Bronchial epithelial cell (primary cell): ENCODE results near the gene TUBGCP3. TPM values are rescaled to one million over a fixed set of nuclear protein-coding genes. Genes with fewer than 3 reads are reported as not detected.
"Not testable (repeated sequence)": the region's sequence is repeated elsewhere in the genome, so short reads cannot be mapped to it uniquely, and the experiment has no call there.

Source experiments
- DNase-seq: peaks from one replicate; pipeline ENCODE4 v3.0.0-alpha.2; 2010; ENCODE audit warnings: low read depth
- FAIRE-seq: peaks from 2 replicates; lab custom pipeline; 2011; peaks lifted over from hg19 to GRCh38; lab: Jason Lieb, UNC
- H3K27me3 ChIP-seq: 2 replicates; pipeline ENCODE4 v1.5.1; 2011; ENCODE audit warnings: low read length; ENCODE audit not compliant: control insufficient read depth, insufficient read depth
- H3K36me3 ChIP-seq: 2 replicates; pipeline ENCODE4 v1.5.1; 2011; ENCODE audit warnings: low read length; ENCODE audit not compliant: control insufficient read depth, insufficient read depth
- H3K4me3 ChIP-seq: 2 replicates; pipeline ENCODE4 v1.5.1; 2011; ENCODE audit warnings: mild to moderate bottlenecking, low read depth, low read length, control low read depth
- total RNA-seq: library from RNA; depleted of rRNA; stranded (reverse); fragments of >200 nt; gene quantifications from 2 replicates; pipeline ENCODE4 v1.2.1, GENCODE V29; 2014
- TF ChIP-seq, protein P1 (sequence below): IDR thresholded peaks from 2 replicates; pipeline ENCODE4 v1.5.1; 2011; ENCODE audit warnings: mild to moderate bottlenecking, moderate library complexity, low read length, control low read depth, inconsistent platforms; ENCODE audit not compliant: insufficient read depth, severe bottlenecking

TUBGCP3 gene
- total RNA-seq, 1 donor from 2014 or later: 17.6 TPM

DNA sequence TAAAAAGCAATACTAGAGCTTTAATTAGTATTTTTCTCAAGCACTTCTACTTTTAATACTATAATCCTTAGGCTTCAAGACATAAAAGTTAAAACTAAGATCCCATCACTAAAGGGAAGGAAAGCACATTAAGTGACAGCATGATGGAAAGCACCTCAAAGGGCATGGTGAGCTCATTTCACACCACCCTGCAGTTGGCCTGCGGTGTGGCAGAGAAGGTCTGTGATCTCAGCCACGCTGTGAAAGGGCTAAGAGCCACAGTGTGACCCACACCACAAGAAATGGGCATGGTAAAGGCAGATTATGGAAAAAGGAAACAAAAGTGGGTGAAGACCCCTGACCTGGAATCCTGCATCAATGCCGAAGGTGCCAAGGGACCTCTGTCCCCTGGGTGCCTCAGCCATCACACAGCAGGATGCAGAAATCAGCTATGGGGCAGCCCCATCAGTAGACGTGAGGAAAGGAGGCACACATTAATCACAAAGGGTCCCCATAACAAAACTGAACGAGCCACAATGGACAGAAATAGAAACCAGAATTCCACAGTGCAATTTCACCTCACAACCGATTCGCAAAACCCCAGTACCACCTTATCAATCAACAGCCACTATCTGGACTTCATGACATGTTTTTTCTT lies 33.6 kb downstream of the TUBGCP3 start:
- TF ChIP-seq, protein P1, sequence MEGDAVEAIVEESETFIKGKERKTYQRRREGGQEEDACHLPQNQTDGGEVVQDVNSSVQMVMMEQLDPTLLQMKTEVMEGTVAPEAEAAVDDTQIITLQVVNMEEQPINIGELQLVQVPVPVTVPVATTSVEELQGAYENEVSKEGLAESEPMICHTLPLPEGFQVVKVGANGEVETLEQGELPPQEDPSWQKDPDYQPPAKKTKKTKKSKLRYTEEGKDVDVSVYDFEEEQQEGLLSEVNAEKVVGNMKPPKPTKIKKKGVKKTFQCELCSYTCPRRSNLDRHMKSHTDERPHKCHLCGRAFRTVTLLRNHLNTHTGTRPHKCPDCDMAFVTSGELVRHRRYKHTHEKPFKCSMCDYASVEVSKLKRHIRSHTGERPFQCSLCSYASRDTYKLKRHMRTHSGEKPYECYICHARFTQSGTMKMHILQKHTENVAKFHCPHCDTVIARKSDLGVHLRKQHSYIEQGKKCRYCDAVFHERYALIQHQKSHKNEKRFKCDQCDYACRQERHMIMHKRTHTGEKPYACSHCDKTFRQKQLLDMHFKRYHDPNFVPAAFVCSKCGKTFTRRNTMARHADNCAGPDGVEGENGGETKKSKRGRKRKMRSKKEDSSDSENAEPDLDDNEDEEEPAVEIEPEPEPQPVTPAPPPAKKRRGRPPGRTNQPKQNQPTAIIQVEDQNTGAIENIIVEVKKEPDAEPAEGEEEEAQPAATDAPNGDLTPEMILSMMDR: no peak
- peaks cover 21% of the 10 kb centered on the region for H3K36me3 ChIP-seq
- no peak for FAIRE-seq

DNA sequence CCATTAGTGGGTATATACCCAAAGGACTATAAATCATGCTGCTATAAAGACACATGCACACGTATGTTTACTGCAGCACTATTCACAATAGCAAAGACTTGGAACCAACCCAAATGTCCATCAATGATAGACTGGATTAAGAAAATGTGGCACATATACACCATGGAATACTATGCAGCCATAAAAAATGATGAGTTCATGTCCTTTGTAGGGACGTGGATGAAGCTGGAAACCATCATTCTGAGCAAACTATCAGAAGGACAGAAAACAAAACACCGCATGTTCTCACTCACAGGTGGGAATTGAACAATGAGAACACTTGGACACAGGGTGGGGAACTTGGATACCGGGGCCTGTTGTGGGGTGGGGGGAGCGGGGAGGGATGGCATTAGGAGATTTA lies 39.0 kb downstream of the TUBGCP3 start:
- not testable (repeated sequence) for FAIRE-seq, H3K27me3 ChIP-seq, DNase-seq, H3K4me3 ChIP-seq
- peaks cover 11% of the 10 kb centered on the region for H3K36me3 ChIP-seq

More for the DNA sequence above, 33.6 kb downstream of the TUBGCP3 start:
- H3K4me3 ChIP-seq: no peak overlapping the region
- H3K27me3 ChIP-seq: no peaks in the 10 kb centered on the region
- DNase-seq: no peak

DNA sequence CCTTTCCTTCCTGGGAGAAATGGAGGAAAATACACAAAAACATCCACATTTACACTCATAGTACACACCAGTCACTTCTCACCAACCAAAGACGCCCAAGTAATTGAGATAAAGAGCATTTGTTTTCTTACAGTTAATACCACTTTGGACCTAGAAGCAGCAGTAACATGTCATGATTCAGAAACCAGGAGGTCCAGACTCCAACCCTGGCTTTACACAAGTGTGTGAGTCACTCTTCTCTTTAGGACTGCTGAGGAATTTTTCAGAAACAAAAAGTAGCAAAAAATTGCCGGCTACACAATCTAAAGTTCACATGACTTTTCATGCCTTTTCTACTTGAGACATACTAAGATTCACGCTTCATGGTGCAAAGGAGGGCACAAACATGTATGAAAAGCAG lies 42.1 kb downstream of the TUBGCP3 start:
- FAIRE-seq (no peak), DNase-seq (peak; percentile 61)
- no peak overlapping the region for H3K4me3 ChIP-seq
- no peaks in the 10 kb centered on the region for H3K27me3 ChIP-seq
- H3K36me3 ChIP-seq: peaks cover 6% of the 10 kb centered on the region
- TF ChIP-seq, protein P1: no peak

DNA sequence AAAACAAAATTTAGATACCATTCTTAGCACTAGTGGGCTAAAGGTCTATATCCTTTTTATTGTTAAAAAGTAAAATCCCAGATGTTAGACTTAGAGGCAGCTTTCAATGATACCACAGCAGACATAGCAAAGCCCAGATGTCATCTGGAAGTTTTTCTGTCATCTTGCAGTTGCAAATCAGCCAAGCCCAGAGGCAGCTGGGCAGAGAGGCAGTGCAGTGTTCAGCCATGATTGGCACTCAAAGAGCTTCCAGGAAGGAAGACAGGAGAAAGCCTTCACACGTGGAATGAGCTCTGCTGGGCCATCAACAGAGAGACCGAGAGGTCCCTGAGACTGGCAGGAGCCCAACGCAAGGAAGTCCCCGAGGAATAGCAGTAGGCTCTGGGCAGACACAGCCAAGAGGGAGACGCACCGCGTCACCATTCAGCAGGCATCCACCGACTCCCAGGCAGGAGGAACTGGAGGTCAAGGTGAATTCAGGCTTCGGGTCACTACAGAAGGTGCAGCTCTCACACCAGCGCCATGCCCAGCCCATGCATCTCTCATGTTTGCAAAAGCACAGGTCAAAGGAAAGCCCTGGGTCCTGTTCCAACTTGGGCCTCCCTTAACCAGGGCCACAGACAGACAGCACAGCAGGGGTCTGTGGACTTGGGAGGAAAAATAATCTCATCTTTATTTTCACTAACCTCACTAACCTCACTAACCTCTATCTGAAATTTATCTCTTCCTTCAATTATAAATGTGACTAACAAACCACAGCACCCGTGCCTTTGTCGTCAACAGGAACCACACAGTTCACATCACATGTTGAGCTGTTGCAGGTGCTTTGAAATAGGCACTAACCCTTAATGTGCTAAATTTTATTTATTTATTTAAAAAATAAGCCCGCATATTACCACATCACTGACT lies 54.9 kb downstream of the TUBGCP3 start:
- Histone ChIP-seq H3K4me3 (no peak overlapping the region), H3K27me3 (no peaks in the 10 kb centered on the region), H3K36me3 (no peaks in the 10 kb centered on the region)
- TF ChIP-seq, protein P1: no peak
- FAIRE-seq (no peak), DNase-seq (no peak)

DNA sequence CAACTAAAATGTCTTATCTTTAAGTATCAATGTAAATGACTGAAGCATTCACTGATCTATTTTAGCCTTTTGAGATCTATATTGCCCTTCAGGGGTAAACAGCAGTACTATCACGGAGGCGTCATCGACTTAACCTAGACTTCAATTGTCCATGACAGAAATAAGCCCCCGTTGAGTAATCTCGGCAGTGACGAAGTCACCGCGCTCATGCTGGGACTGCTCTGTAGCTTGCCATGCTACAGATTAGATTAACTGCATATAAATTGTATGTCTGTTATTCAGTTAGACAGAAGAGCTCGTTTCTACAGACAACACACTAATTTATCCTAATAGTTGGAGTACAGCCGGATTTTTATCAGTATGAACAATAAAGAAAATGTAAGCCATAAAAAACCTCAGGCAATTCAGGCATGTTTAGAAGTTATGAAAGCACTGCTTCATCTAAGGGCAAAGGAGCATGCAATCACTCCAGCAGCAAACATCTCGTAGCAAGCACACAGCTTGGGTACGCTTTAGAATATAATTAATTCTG lies 56.6 kb downstream of the TUBGCP3 start:
- Histone ChIP-seq H3K4me3 (no peak overlapping the region), H3K36me3 (no peaks in the 10 kb centered on the region), H3K27me3 (no peaks in the 10 kb centered on the region)
- FAIRE-seq: no peak
- TF ChIP-seq, protein P1: no peak
- DNase-seq: no peak

DNA sequence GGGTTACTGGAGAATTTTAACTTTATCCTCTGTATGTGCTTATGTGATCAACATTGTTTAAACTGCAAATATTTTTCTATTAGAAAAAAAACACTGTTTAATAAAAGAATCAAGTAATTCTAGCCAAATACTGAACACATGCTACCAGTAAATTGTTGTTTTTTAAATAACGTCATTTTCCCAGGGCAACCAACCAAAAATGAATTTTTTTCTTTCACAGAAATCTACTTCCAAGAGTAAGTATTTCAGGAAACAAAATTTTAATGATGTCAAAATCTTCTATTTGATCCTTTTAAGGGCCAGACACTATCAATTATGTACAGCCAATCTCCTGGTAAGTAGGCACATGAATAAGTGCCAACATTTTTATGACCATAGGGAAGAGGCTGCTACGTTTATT lies 57.1 kb downstream of the TUBGCP3 start:
- DNase-seq (no peak), FAIRE-seq (no peak)
- TF ChIP-seq, protein P1: no peak
- no peak overlapping the region for H3K4me3 ChIP-seq
- H3K36me3 ChIP-seq: no peaks in the 10 kb centered on the region
- H3K27me3 ChIP-seq: no peaks in the 10 kb centered on the region
